SJCRH30 (cell line): ENCODE results near the gene SPAG7. TPM values are rescaled to one million over a fixed set of nuclear protein-coding genes. Genes with fewer than 3 reads are reported as not detected.

Experiments
- DNase-seq, 2 experiments: peaks; one replicate each; pipeline ENCODE4 v3.0.0-alpha.2; 2015 to 2020
- H3K27ac ChIP-seq: fragments of 250-450 bp; sonication (Bioruptor Pico); 2 replicates; pipeline ENCODE4 v1.5.1; 2020; ENCODE audit warnings: mild to moderate bottlenecking, moderate library complexity
- H3K27me3 ChIP-seq: fragments of 250-450 bp; sonication (Bioruptor Pico); 2 replicates; pipeline ENCODE4 v1.5.1; 2020; ENCODE audit warnings: mild to moderate bottlenecking, moderate library complexity
- H3K36me3 ChIP-seq: fragments of 250-450 bp; sonication (Bioruptor Pico); 2 replicates; pipeline ENCODE4 v1.5.1; 2020; ENCODE audit warnings: mild to moderate bottlenecking, moderate library complexity
- H3K4me1 ChIP-seq: fragments of 250-450 bp; sonication (Bioruptor Pico); 2 replicates; pipeline ENCODE4 v1.5.1; 2020; ENCODE audit warnings: mild to moderate bottlenecking, moderate library complexity
- H3K4me3 ChIP-seq: fragments of 250-450 bp; sonication (Bioruptor Pico); 2 replicates; pipeline ENCODE4 v1.5.1; 2020; ENCODE audit warnings: mild to moderate bottlenecking, moderate library complexity
- H3K9me3 ChIP-seq: fragments of 250-450 bp; sonication (Bioruptor Pico); replicated peaks from 2 replicates; pipeline ENCODE4 v1.5.1; 2020; ENCODE audit warnings: mild to moderate bottlenecking, moderate library complexity
- total RNA-seq: library from RNA; depleted of rRNA; stranded (reverse); fragments of >200 nt; shearing (Covaris generic); gene quantifications from 2 replicates; pipeline ENCODE4 v1.2.3, GENCODE V29; 2014

Gene SPAG7
- total RNA-seq, 1 experiment from 2014 or later: 36.8 TPM

DNA sequence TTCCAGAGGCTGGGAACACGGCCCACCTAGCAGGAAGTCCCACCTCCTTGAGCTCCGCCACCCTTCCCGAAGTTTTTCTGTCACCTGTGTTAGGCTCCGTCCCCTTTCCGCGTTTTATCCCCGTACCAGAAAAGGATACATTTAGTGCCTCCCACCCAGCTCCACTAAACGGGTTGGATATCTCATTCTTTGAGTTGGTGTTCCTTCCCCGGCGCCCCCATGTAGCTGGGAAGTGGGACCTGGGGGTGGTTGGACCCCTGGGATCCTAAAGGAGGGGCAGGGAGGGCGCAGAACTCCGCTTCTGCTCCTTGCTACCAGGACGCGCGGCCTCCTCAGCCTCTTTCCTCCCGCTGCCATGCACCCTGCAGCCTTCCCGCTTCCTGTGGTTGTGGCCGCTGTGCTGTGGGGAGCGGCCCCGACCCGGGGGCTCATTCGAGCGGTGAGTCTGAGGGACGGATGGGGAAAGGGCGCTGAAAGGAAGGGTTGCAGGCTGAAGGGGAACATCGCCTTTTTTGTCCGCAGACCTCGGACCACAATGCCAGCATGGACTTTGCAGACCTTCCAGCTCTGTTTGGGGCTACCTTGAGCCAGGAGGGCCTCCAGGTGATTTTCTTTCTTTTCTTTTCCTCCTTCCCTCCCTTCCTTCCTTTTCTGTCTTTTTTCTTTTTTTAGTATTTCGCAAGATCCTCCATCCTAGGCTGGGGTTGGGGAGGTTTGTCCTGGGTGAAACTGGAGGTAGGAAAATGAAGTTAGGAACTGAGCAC, 26.9 kb downstream of the SPAG7 start:
- peak in 1 of 2 experiments; percentile 81 for DNase-seq
- Histone ChIP-seq H3K27me3 (no peaks in the 10 kb centered on the region), H3K4me3 (peak overlapping the region; percentile 67), H3K27ac (peak overlapping the region; percentile 90), H3K4me1 (peaks cover 12% of the 10 kb centered on the region), H3K36me3 (peaks cover 24% of the 10 kb centered on the region), H3K9me3 (no peaks in the 10 kb centered on the region)

DNA sequence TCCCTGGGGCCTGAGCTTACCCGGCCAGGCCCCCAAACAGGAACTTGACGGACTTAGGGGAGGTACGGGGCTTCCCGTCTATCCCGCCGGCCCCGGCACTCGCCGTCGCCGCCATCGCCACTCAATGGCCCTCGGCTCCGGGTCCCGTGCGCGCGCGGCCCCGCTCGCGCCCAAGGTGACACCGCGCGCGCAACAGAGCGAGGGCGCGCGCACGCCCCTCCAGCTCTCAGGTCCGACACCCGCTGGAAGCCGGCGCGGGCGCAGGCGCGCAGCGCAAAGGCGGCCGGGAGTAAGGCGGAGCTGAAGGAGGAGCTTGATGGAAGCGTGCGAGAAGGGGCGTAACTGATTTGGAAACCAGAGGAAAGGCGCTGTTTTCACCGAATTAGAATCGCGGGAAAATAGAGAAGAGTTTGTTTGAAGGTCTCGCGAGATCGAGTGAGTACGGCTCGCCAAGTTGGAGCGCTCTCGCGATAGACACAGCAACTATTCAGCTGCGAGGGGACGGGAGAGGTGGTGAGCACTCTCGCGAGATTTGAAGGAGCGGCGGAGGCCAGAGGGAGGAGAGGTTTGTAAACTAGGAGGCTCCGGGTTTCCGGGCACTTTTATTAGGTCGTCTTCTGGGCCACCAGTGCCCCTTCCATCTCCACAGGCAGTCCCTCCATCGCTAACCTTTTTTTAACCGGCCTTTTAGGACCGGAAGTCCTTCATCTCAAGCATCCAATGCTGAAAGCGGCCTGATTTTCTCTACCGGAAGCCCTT, 27.6 kb downstream of the SPAG7 start, which contains the start of the genes RNF167 and SLC25A11:
RNF167 (plus strand) TSS at position 473 of the 759 bp plus-strand sequence. CDS start 642 bp downstream, outside the sequence.
SLC25A11 (minus strand) TSS at position 251 of the 759 bp plus-strand sequence; CDS start at position 115, 136 bp downstream.
- peak; percentile 95 to 97 for DNase-seq
- Histone ChIP-seq H3K4me1 (peaks cover 4% of the 10 kb centered on the region), H3K36me3 (peaks cover 17% of the 10 kb centered on the region), H3K27ac (peak within 1 kb of the TSS; percentile 90), H3K4me3 (peak within 1 kb of the TSS; percentile 67), H3K27me3 (no peaks in the 10 kb centered on the region), H3K9me3 (no peaks in the 10 kb centered on the region)

DNA sequence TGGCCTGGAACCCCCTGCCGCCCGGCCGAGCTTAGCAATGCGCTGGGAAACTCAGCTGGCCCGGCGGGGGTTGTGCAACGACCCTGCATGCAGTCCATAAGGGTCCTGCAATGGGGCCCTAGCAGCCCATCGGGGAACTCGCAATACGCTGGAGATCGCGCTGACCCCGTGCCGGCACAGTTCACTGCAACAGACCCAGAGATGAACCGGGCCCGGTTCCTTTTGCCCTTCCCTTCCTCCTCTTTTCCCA, 28.1 kb downstream of the SPAG7 start:
- peak overlapping the region; percentile 90 for H3K27ac ChIP-seq
- H3K27me3 ChIP-seq: no peaks in the 10 kb centered on the region
- DNase-seq: no peak
- H3K4me1 ChIP-seq: no peaks in the 10 kb centered on the region; the same call in 1 of the 2 replicates
- H3K9me3 ChIP-seq: no peaks in the 10 kb centered on the region
- peaks cover 12% of the 10 kb centered on the region for H3K36me3 ChIP-seq
- peak overlapping the region; percentile 67 for H3K4me3 ChIP-seq

- Histone ChIP-seq H3K9me3 (no peaks in the 10 kb centered on the region), H3K36me3 (peaks cover 7% of the 10 kb centered on the region), H3K4me1 (no peaks in the 10 kb centered on the region; the same call in 1 of the 2 replicates), H3K27me3 (no peaks in the 10 kb centered on the region), H3K4me3 (peak overlapping the region; percentile 67), H3K27ac (peak overlapping the region; percentile 90)
- no peak for DNase-seq
Measured at GRCh38 chr17:4938688-4939545, 28.7 kb downstream of the SPAG7 start.

DNA sequence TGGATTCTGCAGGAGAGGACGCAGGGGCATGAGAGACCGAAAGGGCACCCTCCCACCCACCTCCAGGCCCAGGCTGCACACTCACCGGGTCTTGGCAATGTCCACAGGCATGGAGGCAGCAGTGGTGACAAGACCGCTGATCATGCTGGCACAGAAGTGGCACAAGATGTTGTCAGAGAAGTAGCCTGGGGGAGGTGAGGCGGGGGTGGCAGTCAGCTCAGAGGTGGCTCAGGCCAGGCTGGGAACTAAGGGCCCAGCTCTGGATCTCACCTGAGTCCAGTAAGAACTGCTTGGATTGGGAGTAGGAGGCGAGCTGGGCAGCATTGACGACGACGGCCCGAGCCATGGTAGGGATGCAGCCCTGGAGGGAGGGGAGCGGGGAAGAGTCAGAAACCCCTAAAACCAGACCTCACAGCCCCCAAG, 29.5 kb downstream of the SPAG7 start:
- H3K9me3 ChIP-seq: no peaks in the 10 kb centered on the region
- no peak overlapping the region for H3K27ac ChIP-seq
- no peak overlapping the region for H3K4me3 ChIP-seq
- no peaks in the 10 kb centered on the region for H3K27me3 ChIP-seq
- DNase-seq: no peak
- H3K4me1 ChIP-seq: no peaks in the 10 kb centered on the region; the same call in 1 of the 2 replicates
- peaks cover 4% of the 10 kb centered on the region; the same call in 1 of the 2 replicates for H3K36me3 ChIP-seq

- H3K27ac ChIP-seq: no peak overlapping the region
- no peaks in the 10 kb centered on the region for H3K9me3 ChIP-seq
- no peak for DNase-seq
- no peak overlapping the region for H3K4me3 ChIP-seq
- H3K36me3 ChIP-seq: peaks cover 4% of the 10 kb centered on the region; the same call in 1 of the 2 replicates
- H3K4me1 ChIP-seq: no peaks in the 10 kb centered on the region; the same call in 1 of the 2 replicates
- no peaks in the 10 kb centered on the region for H3K27me3 ChIP-seq
Measured at GRCh38 chr17:4937553-4937952, 30.1 kb downstream of the SPAG7 start.

DNA sequence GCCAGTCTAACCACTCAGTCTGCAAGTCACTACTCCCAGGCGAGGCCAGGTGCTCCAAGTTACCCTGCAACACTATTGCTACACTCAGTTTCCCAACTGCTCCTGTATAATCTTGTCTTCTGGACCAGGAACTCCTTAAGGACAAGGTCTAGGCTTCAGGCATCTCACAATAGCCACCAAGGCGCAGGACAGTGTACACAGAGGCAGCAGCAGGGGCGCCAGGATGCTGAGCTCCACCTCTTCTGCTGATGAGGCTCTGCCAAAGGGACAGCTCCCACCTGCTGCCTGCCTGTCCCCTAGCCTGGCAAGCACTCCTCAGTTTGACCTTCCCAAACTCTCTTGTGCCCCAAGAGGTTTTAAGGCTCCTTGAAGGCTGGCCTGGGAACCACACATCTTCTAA, 31.2 kb downstream of the SPAG7 start:
- Histone ChIP-seq H3K27me3 (no peaks in the 10 kb centered on the region), H3K9me3 (no peaks in the 10 kb centered on the region), H3K4me3 (no peak overlapping the region), H3K36me3 (peaks cover 4% of the 10 kb centered on the region; the same call in 1 of the 2 replicates), H3K4me1 (no peaks in the 10 kb centered on the region; the same call in 1 of the 2 replicates), H3K27ac (no peak overlapping the region)
- DNase-seq: no peak

- H3K9me3 ChIP-seq: no peaks in the 10 kb centered on the region
- peaks cover 4% of the 10 kb centered on the region; the same call in 1 of the 2 replicates for H3K36me3 ChIP-seq
- H3K27me3 ChIP-seq: no peaks in the 10 kb centered on the region
- no peak for DNase-seq
- no peaks in the 10 kb centered on the region for H3K4me1 ChIP-seq
- H3K4me3 ChIP-seq: no peak overlapping the region
- H3K27ac ChIP-seq: no peak overlapping the region
Measured at GRCh38 chr17:4935650-4936049, 32.0 kb downstream of the SPAG7 start.

DNA sequence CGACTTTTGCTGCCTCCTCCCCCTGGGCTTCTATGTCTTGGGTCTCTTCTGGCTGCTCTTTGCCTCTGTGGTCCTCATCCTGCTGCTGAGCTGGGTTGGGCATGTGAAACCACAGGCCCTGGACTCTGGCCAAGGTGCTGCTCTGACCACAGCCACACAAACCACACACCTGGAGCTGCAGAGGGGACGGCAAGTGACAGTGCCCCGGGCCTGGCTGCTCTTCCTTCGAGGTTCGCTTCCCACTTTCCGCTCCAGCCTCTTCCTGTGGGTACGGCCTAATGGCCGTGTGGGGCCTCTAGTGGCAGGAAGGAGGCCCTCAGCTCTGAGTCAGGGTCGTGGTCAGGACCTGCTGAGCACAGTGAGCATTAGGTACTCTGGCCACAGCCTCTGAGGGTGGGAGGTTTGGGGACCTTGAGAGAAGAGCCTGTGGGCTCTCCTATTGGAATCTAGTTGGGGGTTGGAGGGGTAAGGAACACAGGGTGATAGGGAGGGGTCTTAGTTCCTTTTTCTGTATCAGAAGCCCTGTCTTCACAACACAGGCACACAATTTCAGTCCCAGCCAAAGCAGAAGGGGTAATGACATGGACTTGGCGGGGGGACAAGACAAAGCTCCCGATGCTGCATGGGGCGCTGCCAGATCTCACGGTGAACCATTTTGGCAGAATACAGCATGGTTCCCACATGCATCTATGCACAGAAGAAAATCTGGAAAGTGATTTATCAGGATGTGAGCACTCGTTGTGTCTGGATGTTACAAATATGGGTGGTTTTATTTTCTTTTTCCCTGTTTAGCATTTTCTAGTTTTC, 33.2 kb downstream of the SPAG7 start:
- H3K27ac ChIP-seq: no peak overlapping the region
- H3K9me3 ChIP-seq: no peaks in the 10 kb centered on the region
- peaks cover 4% of the 10 kb centered on the region; the same call in 1 of the 2 replicates for H3K36me3 ChIP-seq
- H3K4me1 ChIP-seq: no peaks in the 10 kb centered on the region
- no peak overlapping the region for H3K4me3 ChIP-seq
- DNase-seq: peak; percentile 37 to 53
- H3K27me3 ChIP-seq: no peaks in the 10 kb centered on the region

DNA sequence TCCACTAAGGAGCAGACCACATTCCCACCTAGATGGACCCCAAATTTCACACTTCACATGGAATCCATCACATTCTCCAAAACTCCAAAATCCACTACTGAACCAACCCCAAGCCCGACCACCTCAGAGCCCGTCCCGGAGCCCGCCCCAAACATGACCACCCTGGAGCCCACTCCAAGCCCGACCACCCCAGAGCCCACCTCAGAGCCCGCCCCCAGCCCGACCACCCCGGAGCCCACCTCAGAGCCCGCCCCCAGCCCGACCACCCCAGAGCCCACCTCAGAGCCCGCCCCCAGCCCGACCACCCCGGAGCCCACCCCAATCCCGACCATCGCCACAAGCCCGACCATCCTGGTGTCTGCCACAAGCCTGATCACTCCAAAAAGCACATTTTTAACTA, 34.0 kb downstream of the SPAG7 start:
- Histone ChIP-seq H3K27ac (no peak overlapping the region), H3K27me3 (no peaks in the 10 kb centered on the region), H3K36me3 (peaks cover 4% of the 10 kb centered on the region; the same call in 1 of the 2 replicates), H3K4me3 (no peak overlapping the region), H3K9me3 (no peaks in the 10 kb centered on the region), H3K4me1 (no peaks in the 10 kb centered on the region)
- DNase-seq: no peak

DNA sequence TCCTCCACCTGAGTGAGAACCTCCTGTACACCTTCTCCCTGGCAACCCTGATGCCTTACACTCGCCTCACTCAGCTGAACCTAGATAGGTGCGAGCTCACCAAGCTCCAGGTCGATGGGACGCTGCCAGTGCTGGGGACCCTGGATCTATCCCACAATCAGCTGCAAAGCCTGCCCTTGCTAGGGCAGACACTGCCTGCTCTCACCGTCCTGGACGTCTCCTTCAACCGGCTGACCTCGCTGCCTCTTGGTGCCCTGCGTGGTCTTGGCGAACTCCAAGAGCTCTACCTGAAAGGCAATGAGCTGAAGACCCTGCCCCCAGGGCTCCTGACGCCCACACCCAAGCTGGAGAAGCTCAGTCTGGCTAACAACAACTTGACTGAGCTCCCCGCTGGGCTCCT, 34.9 kb downstream of the SPAG7 start:
- H3K27ac ChIP-seq: no peak overlapping the region
- no peaks in the 10 kb centered on the region for H3K4me1 ChIP-seq
- H3K4me3 ChIP-seq: no peak overlapping the region
- no peak for DNase-seq
- H3K36me3 ChIP-seq: peaks cover 4% of the 10 kb centered on the region; the same call in 1 of the 2 replicates
- no peaks in the 10 kb centered on the region for H3K27me3 ChIP-seq
- no peaks in the 10 kb centered on the region for H3K9me3 ChIP-seq

GRCh38 chr17:4931963-4932362, 35.7 kb downstream of the SPAG7 start, which contains the start of gene GP1BA:
Gene GP1BA, plus strand, starts transcription at chr17:4932277. Its CDS starts 328 bp downstream, at chr17:4932605.
- Histone ChIP-seq H3K9me3 (no peaks in the 10 kb centered on the region), H3K27ac (no peak within 1 kb of the TSS), H3K4me3 (no peak within 1 kb of the TSS), H3K36me3 (no peaks in the 10 kb centered on the region), H3K27me3 (no peaks in the 10 kb centered on the region), H3K4me1 (no peaks in the 10 kb centered on the region)
- no peak for DNase-seq

DNA sequence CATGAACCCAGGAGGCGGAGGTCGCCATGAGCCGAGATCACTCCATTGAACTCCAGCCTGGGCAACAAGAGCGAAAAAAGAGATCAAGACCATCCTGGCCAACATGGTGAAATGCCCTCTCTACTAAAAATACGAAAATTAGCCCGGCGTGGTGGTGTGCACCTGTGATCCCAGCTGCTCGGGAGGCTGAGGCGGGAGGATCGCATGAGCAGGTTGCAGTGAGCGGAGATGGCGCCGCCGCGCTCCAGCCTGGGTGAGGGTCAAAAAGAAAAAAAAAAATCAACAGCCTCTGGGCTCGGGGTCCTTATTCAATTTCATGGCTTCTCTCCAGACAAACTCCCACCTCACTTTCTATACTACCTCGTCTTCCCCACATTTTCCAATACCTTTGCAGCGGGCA, 38.7 kb downstream of the SPAG7 start:
- Histone ChIP-seq H3K4me1 (no peaks in the 10 kb centered on the region), H3K4me3 (no peak overlapping the region), H3K27me3 (no peaks in the 10 kb centered on the region), H3K27ac (no peak overlapping the region), H3K36me3 (no peaks in the 10 kb centered on the region), H3K9me3 (no peaks in the 10 kb centered on the region)
- no peak for DNase-seq
